ENCODE data around the gene ATP2B2. TPM values are rescaled to one million over a fixed set of nuclear protein-coding genes. Genes with fewer than 3 reads are reported as not detected.

ATP2B2 gene
- total and polyA plus RNA-seq, 2 of the 8 experiments (the other 6 are each of a cell fraction or from before 2014, with no cell fraction given), result 0.14 to 1.2 TPM

GRCh38 chr3:10437995-10438901 is 67.1 kb downstream of the ATP2B2 start (continued):
- TF ChIP-seq USF2 (IDR thresholded peaks at IDR 0.05; ENCODE audit: low read length) (no peak), BRCA1 (IDR thresholded peaks at IDR 0.05; ENCODE audit: low read depth, low read length) (no peak), RFX5 (IDR thresholded peaks at IDR 0.05; ENCODE audit: borderline replicate concordance, low read depth, low read length) (no peak), ATF3 (IDR thresholded peaks at IDR 0.05; ENCODE audit: insufficient read depth, low read depth, low read length) (no peak), CEBPB (IDR thresholded peaks at IDR 0.05; ENCODE audit: low read depth, low read length) (no peak), POU5F1 (IDR thresholded peaks at IDR 0.05; ENCODE audit: low read depth, low read length) (no peak), SAP30 (IDR thresholded peaks at IDR 0.05; ENCODE audit: insufficient read depth, insufficient replicate concordance, low read length) (no peak)

All from H1 (cell line).